Parathyroid adenoma (tissue), 2 donors: Measurements from ENCODE around the gene GRIN2A.

Experiments used
- H2AFZ ChIP-seq: fragments of 300-600 bp; sonication (generic); one replicate; pipeline ENCODE4 v1.7.0; 2017; ENCODE audit warnings: antibody characterized with exemption, mild to moderate bottlenecking
- H3K27ac ChIP-seq: fragments of 300-600 bp; sonication (generic); one replicate; pipeline ENCODE4 v1.7.0; 2017
- H3K27me3 ChIP-seq: fragments of 300-600 bp; sonication (generic); one replicate; pipeline ENCODE4 v1.7.0; 2017; ENCODE audit warnings: low read length; ENCODE audit not compliant: control insufficient read depth, insufficient read depth
- H3K36me3 ChIP-seq: fragments of 300-600 bp; sonication (generic); one replicate; pipeline ENCODE4 v1.7.0; 2017; ENCODE audit warnings: low read length; ENCODE audit not compliant: control insufficient read depth, insufficient read depth
- H3K4me1 ChIP-seq: fragments of 300-600 bp; sonication (generic); one replicate; pipeline ENCODE4 v1.7.0; 2017; ENCODE audit warnings: control low read depth
- H3K4me2 ChIP-seq: fragments of 300-600 bp; sonication (generic); one replicate; pipeline ENCODE4 v1.7.0; 2017; ENCODE audit warnings: low read length
- H3K4me3 ChIP-seq: fragments of 300-600 bp; sonication (generic); one replicate; pipeline ENCODE4 v1.7.0; 2017; ENCODE audit warnings: low read depth, low read length
- H3K79me2 ChIP-seq: fragments of 300-600 bp; sonication (generic); one replicate; pipeline ENCODE4 v1.7.0; 2017; ENCODE audit warnings: control low read depth
- H3K9ac ChIP-seq: fragments of 300-600 bp; sonication (generic); one replicate; pipeline ENCODE4 v1.7.0; 2017; ENCODE audit warnings: mild to moderate bottlenecking
- H3K9me3 ChIP-seq: fragments of 300-600 bp; sonication (generic); one replicate; pipeline ENCODE4 v1.7.0; 2017; ENCODE audit warnings: low read length; ENCODE audit not compliant: control insufficient read depth
- CTCF ChIP-seq: fragments of 300-600 bp; sonication (generic); IDR thresholded peaks from one replicate; pipeline ENCODE4 v1.7.0; 2017; ENCODE audit warnings: antibody characterized with exemption, mild to moderate bottlenecking
- donor health status: primary hyperparathyroidism.

GRIN2A gene

GRCh38 chr16:10001258-10001775 lies 180.9 kb downstream of the GRIN2A start:
- Histone ChIP-seq H3K79me2 (no peaks in the 10 kb centered on the region), H3K9me3 (no peaks in the 10 kb centered on the region), H3K27me3 (no peaks in the 10 kb centered on the region), H2AFZ (no peak overlapping the region), H3K4me2 (no peak overlapping the region), H3K9ac (no peak overlapping the region), H3K36me3 (no peaks in the 10 kb centered on the region), H3K4me1 (no peaks in the 10 kb centered on the region), H3K27ac (no peak overlapping the region), H3K4me3 (no peak overlapping the region)
- TF ChIP-seq CTCF: no peak

- Histone ChIP-seq H3K9me3 (no peaks in the 10 kb centered on the region), H3K9ac (no peak overlapping the region), H3K79me2 (no peaks in the 10 kb centered on the region), H3K4me1 (no peaks in the 10 kb centered on the region), H3K36me3 (no peaks in the 10 kb centered on the region), H3K4me2 (no peak overlapping the region), H2AFZ (no peak overlapping the region), H3K27me3 (no peaks in the 10 kb centered on the region), H3K4me3 (no peak overlapping the region), H3K27ac (no peak overlapping the region)
- TF ChIP-seq CTCF: no peak
Measured at GRCh38 chr16:9996221-9996620, 186.0 kb downstream of the GRIN2A start.

GRCh38 chr16:9992441-9992840 lies 189.8 kb downstream of the GRIN2A start:
- no peak overlapping the region for H3K27ac ChIP-seq
- H3K9ac ChIP-seq: no peak overlapping the region
- H3K4me2 ChIP-seq: no peak overlapping the region
- no peaks in the 10 kb centered on the region for H3K79me2 ChIP-seq
- no peaks in the 10 kb centered on the region for H3K36me3 ChIP-seq
- no peaks in the 10 kb centered on the region for H3K9me3 ChIP-seq
- no peaks in the 10 kb centered on the region for H3K27me3 ChIP-seq
- no peaks in the 10 kb centered on the region for H3K4me1 ChIP-seq
- TF ChIP-seq CTCF: no peak
- no peak overlapping the region for H2AFZ ChIP-seq
- no peak overlapping the region for H3K4me3 ChIP-seq

- Histone ChIP-seq H3K36me3 (no peaks in the 10 kb centered on the region), H3K9me3 (no peaks in the 10 kb centered on the region), H3K27me3 (no peaks in the 10 kb centered on the region), H3K4me1 (no peaks in the 10 kb centered on the region), H3K9ac (no peak overlapping the region), H3K4me3 (no peak overlapping the region), H3K4me2 (no peak overlapping the region), H3K27ac (no peak overlapping the region), H2AFZ (no peak overlapping the region), H3K79me2 (no peaks in the 10 kb centered on the region)
- TF ChIP-seq CTCF: no peak
Measured at GRCh38 chr16:9980981-9981380, 201.2 kb downstream of the GRIN2A start.

- Histone ChIP-seq H3K4me3 (no peak overlapping the region), H3K4me2 (no peak overlapping the region), H3K9ac (no peak overlapping the region), H3K79me2 (no peaks in the 10 kb centered on the region), H3K4me1 (no peaks in the 10 kb centered on the region), H3K9me3 (no peaks in the 10 kb centered on the region), H3K36me3 (no peaks in the 10 kb centered on the region), H3K27me3 (no peaks in the 10 kb centered on the region), H3K27ac (no peak overlapping the region), H2AFZ (no peak overlapping the region)
- TF ChIP-seq CTCF: no peak
Measured at GRCh38 chr16:9978160-9978725, 204.0 kb downstream of the GRIN2A start.
